HCT116 (cell line): ENCODE measurements around the gene CFAP77. TPM values are rescaled to one million over a fixed set of nuclear protein-coding genes. Genes with fewer than 3 reads are reported as not detected.

Experiments used
- ATAC-seq: fragments of 200-7000 bp; cut with Tn5 transposase; 2 replicates; pipeline ENCODE4 v1.9.1; 2020; ENCODE audit warnings: mild to moderate bottlenecking, moderate library complexity
- BruUV-seq: library from RNA; stranded (reverse); fragments of 400-500 nt; replicated peaks from 2 replicates; lab custom pipeline; 2021; lab: Mats Ljungman, UMichigan
- CTCF ChIA-PET: fragments of 300-600 bp; sonication (Branson Sonifier 250); formaldehyde crosslinking; loops from one replicate; lab custom pipeline; 2021; ENCODE audit warnings: antibody characterized with exemption; lab: Charles Lee
- POLR2A ChIA-PET: fragments of 300-600, 350-600 bp; sonication (Branson Sonifier 250); formaldehyde crosslinking; loops from one replicate; lab custom pipeline; 2021; ENCODE audit warnings: antibody characterized with exemption; lab: Charles Lee
- RAD21 ChIA-PET, 2 experiments: fragments of 300-600 bp; sonication (Branson Sonifier 250); formaldehyde crosslinking; loops; one replicate each; lab custom pipeline; 2023; ENCODE audit warnings: low total read pairs in 2 of 2; ENCODE audit not compliant: uncharacterized antibody in 2 of 2, unreplicated experiment in 2 of 2, low non-redundant PET in 1 of 2; lab: Charles Lee
- DNase-seq: peaks from one replicate; pipeline ENCODE4 v3.0.0-alpha.2; 2010; ENCODE audit warnings: low read depth, low spot score
- H2AFZ ChIP-seq: fragments of 200-600 bp; shearing (Covaris generic), sonication (generic); 2 replicates; pipeline ENCODE4 v1.6.1; 2017; ENCODE audit warnings: low read depth, mixed run types, mixed read lengths, antibody characterized with exemption, low read length; ENCODE audit not compliant: poor library complexity, severe bottlenecking
- H3K27ac ChIP-seq: 2 replicates; pipeline ENCODE4 v1.5.1; 2012; ENCODE audit warnings: low read depth, low read length
- H3K27me3 ChIP-seq: fragments of 200-600 bp; sonication (generic); 2 replicates; pipeline ENCODE4 v1.6.1; 2016; ENCODE audit warnings: mixed run types, low read length, mixed read lengths; ENCODE audit not compliant: insufficient read depth
- H3K36me3 ChIP-seq, 2 experiments: fragments of 200-500 bp in 1 of 2; fragments of 200-600 bp in 1 of 2; sonication (Bioruptor generic) in 1 of 2; sonication (generic) in 1 of 2; 2 replicates each; pipeline versions ENCODE4 v1.5.1 to v1.6.1; 2014 to 2016; ENCODE audit warnings: low read length in 2 of 2, inconsistent platforms in 1 of 2, mixed read lengths in 1 of 2, mixed run types in 1 of 2; ENCODE audit not compliant: insufficient read depth in 2 of 2, control insufficient read depth in 1 of 2
- H3K4me1 ChIP-seq, 2 experiments: fragments of 200-600 bp in 1 of 2; sonication (generic) in 1 of 2; 2 replicates each; pipeline versions ENCODE4 v1.5.1 to v1.6.1; 2012 to 2017; ENCODE audit warnings: low read length in 2 of 2, inconsistent platforms in 1 of 2, mild to moderate bottlenecking in 1 of 2, mixed read lengths in 1 of 2, mixed run types in 1 of 2, moderate library complexity in 1 of 2; ENCODE audit not compliant: insufficient read depth in 2 of 2, control insufficient read depth in 1 of 2
- H3K4me2 ChIP-seq: fragments of 200-600 bp; sonication (generic); 2 replicates; pipeline ENCODE4 v1.6.1; 2017; ENCODE audit warnings: mixed run types, low read length, mixed read lengths
- H3K4me3 ChIP-seq, 2 experiments: fragments of 200-600 bp in 1 of 2; sonication (generic) in 1 of 2; replicated peaks in 1 of 2; 2 replicates each; pipeline ENCODE4 v1.5.1; 2011 to 2016; ENCODE audit warnings: low read length in 2 of 2, control low read depth in 1 of 2, low read depth in 1 of 2, mild to moderate bottlenecking in 1 of 2, mixed read lengths in 1 of 2, mixed run types in 1 of 2
- H3K79me2 ChIP-seq: fragments of 200-600 bp; sonication (generic); 2 replicates; pipeline ENCODE4 v1.6.1; 2017; ENCODE audit warnings: mild to moderate bottlenecking, mixed run types, low read length, moderate library complexity, mixed read lengths; ENCODE audit not compliant: insufficient read depth
- H3K9ac ChIP-seq: fragments of 200-600 bp; sonication (generic); 2 replicates; pipeline ENCODE4 v1.6.1; 2016; ENCODE audit warnings: low read length, mixed read lengths
- H3K9me2 ChIP-seq: fragments of 200-600 bp; sonication (generic), shearing (Covaris generic); 2 replicates; pipeline ENCODE4 v1.6.1; 2017; ENCODE audit warnings: mixed run types, mild to moderate bottlenecking, moderate library complexity; ENCODE audit not compliant: insufficient read depth
- H3K9me3 ChIP-seq, 2 experiments: fragments of 200-500 bp in 1 of 2; fragments of 200-600 bp in 1 of 2; sonication (Bioruptor generic) in 1 of 2; sonication (generic) in 1 of 2; 2 replicates each; pipeline ENCODE4 v1.6.1; 2014 to 2017; ENCODE audit warnings: low read length in 2 of 2, mixed read lengths in 2 of 2, inconsistent platforms in 1 of 2, low read depth in 1 of 2, mild to moderate bottlenecking in 1 of 2, mixed run types in 1 of 2, moderate library complexity in 1 of 2; ENCODE audit not compliant: control insufficient read depth in 1 of 2, insufficient read depth in 1 of 2
- H4K20me1 ChIP-seq: fragments of 200-600 bp; sonication (generic), shearing (Covaris generic); 2 replicates; pipeline ENCODE4 v1.6.1; 2017; ENCODE audit warnings: mixed run types, mild to moderate bottlenecking, moderate library complexity; ENCODE audit not compliant: insufficient read depth
- CBX3 ChIP-seq: IDR thresholded peaks from 2 replicates; pipeline ENCODE4 v1.6.1; 2012; ENCODE audit warnings: low read depth
- EZH2 ChIP-seq: fragments of 200-600 bp; sonication (generic); IDR thresholded peaks from 2 replicates; pipeline ENCODE4 v1.6.1; 2017; ENCODE audit warnings: antibody characterized with exemption, mixed run types
- FOSL1 ChIP-seq: IDR thresholded peaks from 2 replicates; pipeline ENCODE4 v1.6.1; 2012; ENCODE audit warnings: low read depth
- POLR2AphosphoS5 ChIP-seq: IDR thresholded peaks from 2 replicates; pipeline ENCODE4 v1.6.1; 2011; ENCODE audit warnings: mild to moderate bottlenecking, low read depth, low read length, moderate library complexity
- RAD21 ChIP-seq: IDR thresholded peaks from 2 replicates; pipeline ENCODE4 v1.6.1; 2012; ENCODE audit warnings: low read depth, mild to moderate bottlenecking
- SP1 ChIP-seq: IDR thresholded peaks from 2 replicates; pipeline ENCODE4 v1.6.1; 2012; ENCODE audit warnings: low read depth
- TCF7L2 ChIP-seq: IDR thresholded peaks from 2 replicates; pipeline ENCODE4 v1.7.0; 2011; ENCODE audit warnings: borderline replicate concordance, inconsistent platforms; ENCODE audit not compliant: insufficient read depth, insufficient read length; ENCODE audit errors: extremely low read depth
- intact Hi-C: fragments of 100-400 bp; cut with micrococcal nuclease; formaldehyde crosslinking; loops from 2 replicates; pipeline ENCODE4 v1.10.0; 2022
- total RNA-seq: library from RNA; stranded (reverse); gene quantifications from one replicate; pipeline ENCODE4 v1.2.1, GENCODE V29; 2021; ENCODE audit not compliant: unreplicated experiment
- TF ChIP-seq, protein P1 (sequence below): IDR thresholded peaks from 2 replicates; pipeline ENCODE4 v1.6.1; 2011; ENCODE audit warnings: mild to moderate bottlenecking, low read length, moderate library complexity; ENCODE audit not compliant: insufficient replicate concordance; ENCODE audit errors: extremely low read depth
- TF ChIP-seq, protein P2 (sequence below): IDR thresholded peaks from 2 replicates; pipeline ENCODE4 v1.6.1; 2012

Gene CFAP77
- total RNA-seq, 1 experiment from 2014 or later, result 0.98 TPM

DNA sequence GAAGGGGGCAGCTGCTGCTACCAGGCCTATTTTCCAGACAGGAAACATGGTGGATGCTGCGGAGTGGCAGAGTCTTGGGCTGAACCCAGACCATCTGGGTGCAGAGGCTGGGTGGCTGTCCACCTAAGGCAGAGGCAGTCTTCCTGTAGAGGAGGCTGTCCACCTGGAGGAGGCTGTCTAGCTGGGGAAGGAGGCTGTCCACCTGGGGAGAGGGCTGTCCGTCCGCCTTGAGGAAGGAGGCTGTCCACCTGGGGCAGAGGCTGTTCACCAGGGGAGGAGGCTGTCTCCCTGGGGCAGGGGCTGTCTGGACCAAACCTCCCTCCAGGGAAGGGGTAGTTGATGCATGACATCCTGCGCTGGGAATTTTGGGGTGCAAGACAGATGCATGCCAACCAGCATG lies 133.2 kb downstream of the CFAP77 start:
- TF ChIP-seq EZH2 (no peak), TCF7L2 (no peak), SP1 (no peak)
- ChIA-PET POLR2A (no interaction called here), RAD21 (no interaction called here), CTCF (no interaction called here)
- Histone ChIP-seq H3K4me3 (no peak overlapping the region), H3K4me2 (no peak overlapping the region), H3K9me2 (no peaks in the 10 kb centered on the region), H3K9ac (no peak overlapping the region), H3K9me3 (no peaks in the 10 kb centered on the region), H3K79me2 (no peaks in the 10 kb centered on the region), H4K20me1 (no peaks in the 10 kb centered on the region), H3K27me3 (no peaks in the 10 kb centered on the region), H3K4me1 (peaks cover 2 to 10% of the 10 kb centered on the region in 2 experiments; a peak in 3 of 4 replicates), H3K36me3 (no peaks in the 10 kb centered on the region), H2AFZ (no peak overlapping the region), H3K27ac (no peak overlapping the region)
- BruUV-seq, result no TSS peak
- DNase-seq (no peak), ATAC-seq (no peak)
- intact Hi-C loops, result no loop called here

DNA sequence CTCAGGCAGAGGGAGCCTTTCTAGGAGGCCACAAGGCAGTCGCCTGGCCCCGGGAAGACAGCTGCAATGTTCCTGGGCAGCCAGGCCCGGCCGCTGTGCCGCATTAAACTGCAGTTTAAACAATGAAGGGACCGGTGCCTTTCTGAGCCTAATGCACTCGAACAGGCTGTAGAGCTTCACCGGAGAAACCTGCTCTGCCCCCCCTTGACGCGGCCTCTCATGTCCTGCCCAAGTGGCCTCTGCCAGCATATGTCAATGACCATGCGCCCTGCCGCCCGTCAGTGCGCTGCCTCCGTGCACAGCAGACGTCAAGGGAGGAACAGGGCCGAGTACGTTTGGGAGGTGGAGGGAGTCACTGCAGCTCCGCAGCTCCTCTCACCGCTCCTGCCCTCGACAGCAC lies 133.9 kb downstream of the CFAP77 start:
- BruUV-seq, result no TSS peak
- Histone ChIP-seq H3K9ac (no peak overlapping the region), H4K20me1 (no peaks in the 10 kb centered on the region), H2AFZ (no peak overlapping the region), H3K4me3 (no peak overlapping the region), H3K27ac (no peak overlapping the region)
- RAD21 ChIA-PET, result no interaction called here
- no peak for DNase-seq
- TF ChIP-seq, protein P1, sequence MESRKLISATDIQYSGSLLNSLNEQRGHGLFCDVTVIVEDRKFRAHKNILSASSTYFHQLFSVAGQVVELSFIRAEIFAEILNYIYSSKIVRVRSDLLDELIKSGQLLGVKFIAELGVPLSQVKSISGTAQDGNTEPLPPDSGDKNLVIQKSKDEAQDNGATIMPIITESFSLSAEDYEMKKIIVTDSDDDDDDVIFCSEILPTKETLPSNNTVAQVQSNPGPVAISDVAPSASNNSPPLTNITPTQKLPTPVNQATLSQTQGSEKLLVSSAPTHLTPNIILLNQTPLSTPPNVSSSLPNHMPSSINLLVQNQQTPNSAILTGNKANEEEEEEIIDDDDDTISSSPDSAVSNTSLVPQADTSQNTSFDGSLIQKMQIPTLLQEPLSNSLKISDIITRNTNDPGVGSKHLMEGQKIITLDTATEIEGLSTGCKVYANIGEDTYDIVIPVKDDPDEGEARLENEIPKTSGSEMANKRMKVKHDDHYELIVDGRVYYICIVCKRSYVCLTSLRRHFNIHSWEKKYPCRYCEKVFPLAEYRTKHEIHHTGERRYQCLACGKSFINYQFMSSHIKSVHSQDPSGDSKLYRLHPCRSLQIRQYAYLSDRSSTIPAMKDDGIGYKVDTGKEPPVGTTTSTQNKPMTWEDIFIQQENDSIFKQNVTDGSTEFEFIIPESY, result no peak
- no peak for TF ChIP-seq RAD21
- TF ChIP-seq FOSL1, result no peak
- TF ChIP-seq, protein P2, sequence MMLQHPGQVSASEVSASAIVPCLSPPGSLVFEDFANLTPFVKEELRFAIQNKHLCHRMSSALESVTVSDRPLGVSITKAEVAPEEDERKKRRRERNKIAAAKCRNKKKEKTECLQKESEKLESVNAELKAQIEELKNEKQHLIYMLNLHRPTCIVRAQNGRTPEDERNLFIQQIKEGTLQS, result no peak
- TF ChIP-seq POLR2AphosphoS5, result no peak
- TF ChIP-seq CBX3, result no peak
- no peak for TF ChIP-seq EZH2
- TF ChIP-seq, all 23 proteins: peak for 0
- intact Hi-C loops, result no loop called here
- Histone ChIP-seq H3K27me3 (no peaks in the 10 kb centered on the region), H3K36me3 (no peaks in the 10 kb centered on the region), H3K9me2 (no peaks in the 10 kb centered on the region), H3K4me1 (peaks cover 3 to 15% of the 10 kb centered on the region in 2 experiments; a peak in 3 of 4 replicates), H3K9me3 (no peaks in the 10 kb centered on the region), H3K79me2 (no peaks in the 10 kb centered on the region), H3K4me2 (no peak overlapping the region)
- ChIA-PET CTCF (no interaction called here), POLR2A (no interaction called here)
- ATAC-seq, result no peak
